Gastrocnemius medialis (tissue), 4 donors: ENCODE data around the gene EIF3J.

ENCODE experiments used
- POLR2A ChIP-seq, 2 donors: fragments of 450-650 bp; IDR thresholded peaks; one replicate each; pipeline ENCODE4 v1.6.1; 2017; ENCODE audit warnings: antibody characterized with exemption in 2 of 2, mild to moderate bottlenecking in 2 of 2, moderate library complexity in 2 of 2
- TF ChIP-seq, protein P1 (sequence below), 5 experiments: fragments of 450-650 bp in 3 of 5; fragments of 200-600 bp in 2 of 5; sonication (generic) in 2 of 5; IDR thresholded peaks in 4 of 5; conservative IDR thresholded peaks in 1 of 5; 1 replicate in 4 of 5; 2 replicates in 1 of 5; pipeline ENCODE4 v1.5.1; 2016 to 2019; ENCODE audit warnings: antibody characterized with exemption in 5 of 5, mild to moderate bottlenecking in 3 of 5, moderate library complexity in 3 of 5

DNA sequence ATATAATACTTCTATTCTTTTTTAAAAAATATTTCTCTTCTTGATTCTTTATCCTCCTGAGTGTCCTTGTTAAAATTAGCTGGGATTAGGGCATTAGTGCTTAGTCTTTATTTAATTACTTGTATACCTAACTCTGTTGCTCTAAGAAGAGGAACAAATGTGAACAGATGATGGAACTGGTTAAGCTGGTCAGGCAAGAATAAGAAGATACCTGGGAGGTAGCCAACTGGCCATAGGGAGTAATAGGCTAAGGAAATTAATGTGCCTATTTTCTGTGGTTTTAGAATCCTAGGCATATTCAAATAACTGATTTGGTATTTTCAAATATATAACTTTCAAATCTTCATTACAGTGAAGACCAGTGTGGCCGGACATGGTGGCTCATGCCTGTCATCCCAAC is 54.4 kb downstream of the EIF3J start:
- TF ChIP-seq, protein P1, sequence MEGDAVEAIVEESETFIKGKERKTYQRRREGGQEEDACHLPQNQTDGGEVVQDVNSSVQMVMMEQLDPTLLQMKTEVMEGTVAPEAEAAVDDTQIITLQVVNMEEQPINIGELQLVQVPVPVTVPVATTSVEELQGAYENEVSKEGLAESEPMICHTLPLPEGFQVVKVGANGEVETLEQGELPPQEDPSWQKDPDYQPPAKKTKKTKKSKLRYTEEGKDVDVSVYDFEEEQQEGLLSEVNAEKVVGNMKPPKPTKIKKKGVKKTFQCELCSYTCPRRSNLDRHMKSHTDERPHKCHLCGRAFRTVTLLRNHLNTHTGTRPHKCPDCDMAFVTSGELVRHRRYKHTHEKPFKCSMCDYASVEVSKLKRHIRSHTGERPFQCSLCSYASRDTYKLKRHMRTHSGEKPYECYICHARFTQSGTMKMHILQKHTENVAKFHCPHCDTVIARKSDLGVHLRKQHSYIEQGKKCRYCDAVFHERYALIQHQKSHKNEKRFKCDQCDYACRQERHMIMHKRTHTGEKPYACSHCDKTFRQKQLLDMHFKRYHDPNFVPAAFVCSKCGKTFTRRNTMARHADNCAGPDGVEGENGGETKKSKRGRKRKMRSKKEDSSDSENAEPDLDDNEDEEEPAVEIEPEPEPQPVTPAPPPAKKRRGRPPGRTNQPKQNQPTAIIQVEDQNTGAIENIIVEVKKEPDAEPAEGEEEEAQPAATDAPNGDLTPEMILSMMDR (IDR thresholded peaks at IDR 0.05 in 4 of 5, conservative IDR thresholded peaks at IDR 0.05 in 1 of 5), result no peak
- no peak for TF ChIP-seq POLR2A (IDR thresholded peaks at IDR 0.05)
